HG02852 (cell line): Measurements from ENCODE around the gene STX2.
"Not testable (repeated sequence)": the region's sequence is repeated elsewhere in the genome, so short reads cannot be mapped to it uniquely, and the experiment has no call there.

Experiments used
- ATAC-seq: cut with Tn5 transposase; IDR thresholded peaks from one replicate; pipeline ENCODE4 v1.9.1; 2021; ENCODE audit warnings: mild to moderate bottlenecking, moderate library complexity; ENCODE audit not compliant: unreplicated experiment

STX2 gene

DNA sequence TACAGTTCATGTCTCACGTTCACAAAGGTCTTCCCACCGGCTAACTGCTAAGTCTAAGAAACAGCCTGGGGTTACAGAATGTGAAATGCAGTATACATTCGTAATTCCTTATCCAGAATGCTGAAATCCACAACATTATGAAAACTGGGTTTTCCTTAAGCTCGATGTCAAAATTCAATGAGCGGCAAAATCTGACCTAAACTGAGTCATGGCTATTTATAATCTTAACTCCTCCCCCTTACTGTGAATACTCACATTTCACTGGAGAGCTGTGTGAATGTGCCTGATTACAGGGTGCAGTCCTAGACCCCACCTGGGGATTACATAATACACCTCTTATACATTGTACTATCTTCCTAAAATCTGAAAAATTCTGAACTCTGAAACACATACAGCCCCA, 35.3 kb downstream of the STX2 start:
- ATAC-seq, result no peak

GRCh38 chr12:130800312-130800711, 38.7 kb downstream of the STX2 start:
- ATAC-seq, result peak; percentile 56

DNA sequence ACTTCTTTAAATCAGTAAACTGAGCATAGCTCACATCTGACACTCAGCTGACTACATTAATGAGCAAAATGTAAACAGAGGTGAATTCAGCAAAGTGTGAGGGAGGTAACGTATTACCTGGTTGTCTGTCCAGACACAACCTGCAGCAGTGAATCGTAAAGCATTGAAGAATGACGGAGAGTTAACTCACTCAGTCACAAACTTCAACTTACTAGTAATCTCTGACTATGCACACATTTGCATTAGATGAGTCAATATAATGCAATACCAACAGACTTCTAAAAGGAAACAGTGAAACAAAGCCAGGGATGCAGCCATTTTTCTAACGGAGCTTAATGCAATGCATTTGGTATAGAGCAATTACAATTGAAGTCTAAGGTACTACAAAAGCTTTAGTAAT, 40.0 kb downstream of the STX2 start:
- no peak for ATAC-seq

DNA sequence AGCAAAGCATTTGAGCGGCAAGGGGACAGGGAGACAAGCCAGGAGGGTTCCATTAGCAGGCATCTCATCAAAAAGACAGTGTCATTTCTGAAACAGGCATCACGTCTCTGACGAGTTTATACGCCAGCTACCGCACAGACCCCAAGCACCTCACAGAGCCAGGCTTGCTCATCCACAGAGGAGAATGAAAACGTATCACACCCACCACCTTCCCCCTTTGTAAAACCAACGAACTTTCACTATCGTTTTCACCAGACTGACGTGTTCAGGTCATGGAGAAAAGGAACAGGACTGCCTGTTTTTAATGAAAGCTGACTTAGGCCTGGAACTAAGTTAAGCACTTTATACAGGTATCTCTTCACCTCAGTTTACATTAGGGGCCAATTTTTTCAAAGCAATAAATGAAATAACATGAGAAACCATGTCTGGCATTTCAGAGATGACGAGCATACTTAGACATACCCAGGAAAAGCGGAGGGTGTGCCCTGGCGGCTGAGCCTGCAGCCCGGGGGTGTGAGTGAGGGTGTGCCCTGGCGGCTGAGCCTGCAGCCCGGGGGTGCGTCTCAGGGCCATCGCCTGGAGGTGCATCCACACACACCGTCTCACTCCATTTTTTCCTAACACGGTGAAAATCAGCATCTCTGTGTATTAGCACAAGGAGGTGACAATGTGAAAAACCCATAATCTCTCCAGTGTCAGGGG, 41.9 kb downstream of the STX2 start:
- peak; percentile 78 for ATAC-seq

- ATAC-seq, result no peak
These were observed 43.1 kb downstream of the STX2 start for GRCh38 chr12:130795906-130796305.

GRCh38 chr12:130793554-130793849, 45.5 kb downstream of the STX2 start:
- no peak for ATAC-seq

GRCh38 chr12:130792821-130793553, 46.1 kb downstream of the STX2 start:
- no peak for ATAC-seq

- ATAC-seq, result no peak
These were observed 47.4 kb downstream of the STX2 start for GRCh38 chr12:130791629-130792028.

- ATAC-seq, result no peak
These were observed 50.5 kb downstream of the STX2 start for GRCh38 chr12:130788515-130788914.

DNA sequence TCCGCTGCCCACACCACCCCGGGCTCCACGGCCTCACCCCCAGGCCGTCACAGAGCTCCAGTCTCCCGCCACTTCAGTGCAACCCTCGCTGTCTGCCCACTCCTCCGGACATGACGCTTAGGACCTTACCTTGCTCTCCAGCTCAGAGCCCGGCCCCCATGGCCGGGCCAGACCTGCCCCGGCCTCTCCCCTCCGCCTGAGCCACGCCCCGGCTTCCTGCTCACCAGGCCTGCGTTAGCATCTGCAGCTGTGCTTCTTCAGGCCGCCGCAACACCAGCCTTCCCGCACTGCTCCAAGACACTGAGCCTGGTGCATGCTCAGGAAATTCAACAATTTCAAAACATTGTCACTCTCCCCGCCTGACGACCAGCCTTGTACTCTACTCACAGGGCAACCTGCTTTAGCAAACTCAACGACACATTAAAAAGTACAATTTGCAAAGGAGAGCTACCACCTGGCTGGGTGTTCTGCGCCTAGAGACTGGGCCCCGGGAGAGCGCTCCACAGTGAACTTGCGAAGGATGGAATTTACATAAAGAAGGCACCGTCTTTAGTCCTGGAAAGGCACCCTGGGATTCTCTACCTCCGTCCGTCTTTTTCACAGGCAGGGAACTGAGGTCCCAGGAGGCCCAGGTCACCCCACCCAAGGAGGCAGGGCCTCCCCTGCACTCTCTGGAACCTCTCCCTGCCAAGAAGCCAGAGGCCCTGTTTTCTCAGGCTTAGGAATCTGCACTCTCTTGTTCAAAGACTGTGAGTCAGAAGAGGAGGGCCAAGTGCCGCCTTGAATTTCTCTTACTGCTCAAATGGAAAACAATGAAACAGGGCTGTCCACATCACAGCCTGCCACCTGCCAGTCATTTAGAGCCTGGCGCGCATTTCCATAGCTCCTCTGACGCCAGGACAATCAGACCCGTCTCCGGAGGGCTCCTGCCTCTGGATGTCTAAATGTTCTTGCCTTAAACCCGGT, 51.3 kb downstream of the STX2 start:
- ATAC-seq, result no peak

DNA sequence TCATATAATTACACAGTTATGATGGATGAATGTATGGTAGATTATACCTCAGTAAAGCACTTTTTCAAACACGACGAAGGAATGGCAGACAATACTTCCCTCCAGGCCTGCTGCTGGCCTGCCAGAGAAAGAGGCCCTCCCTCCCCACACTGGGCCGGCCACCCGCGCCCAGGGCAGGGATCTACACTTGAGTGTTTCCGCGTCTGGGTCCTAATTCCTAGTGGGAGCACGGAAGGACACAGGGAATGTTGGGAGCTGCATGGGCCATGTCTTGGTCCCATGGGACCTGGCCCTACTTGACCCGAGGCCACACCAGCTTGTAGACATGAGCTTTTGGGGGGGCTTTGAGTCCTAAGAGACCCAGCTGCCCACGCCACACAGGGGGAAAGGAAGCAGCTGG, 52.0 kb downstream of the STX2 start:
- ATAC-seq, result no peak

- ATAC-seq, result no peak
These were observed 55.8 kb downstream of the STX2 start for GRCh38 chr12:130783110-130783715.

- not testable (repeated sequence) for ATAC-seq
These were observed 56.8 kb downstream of the STX2 start for GRCh38 chr12:130782245-130782644.

DNA sequence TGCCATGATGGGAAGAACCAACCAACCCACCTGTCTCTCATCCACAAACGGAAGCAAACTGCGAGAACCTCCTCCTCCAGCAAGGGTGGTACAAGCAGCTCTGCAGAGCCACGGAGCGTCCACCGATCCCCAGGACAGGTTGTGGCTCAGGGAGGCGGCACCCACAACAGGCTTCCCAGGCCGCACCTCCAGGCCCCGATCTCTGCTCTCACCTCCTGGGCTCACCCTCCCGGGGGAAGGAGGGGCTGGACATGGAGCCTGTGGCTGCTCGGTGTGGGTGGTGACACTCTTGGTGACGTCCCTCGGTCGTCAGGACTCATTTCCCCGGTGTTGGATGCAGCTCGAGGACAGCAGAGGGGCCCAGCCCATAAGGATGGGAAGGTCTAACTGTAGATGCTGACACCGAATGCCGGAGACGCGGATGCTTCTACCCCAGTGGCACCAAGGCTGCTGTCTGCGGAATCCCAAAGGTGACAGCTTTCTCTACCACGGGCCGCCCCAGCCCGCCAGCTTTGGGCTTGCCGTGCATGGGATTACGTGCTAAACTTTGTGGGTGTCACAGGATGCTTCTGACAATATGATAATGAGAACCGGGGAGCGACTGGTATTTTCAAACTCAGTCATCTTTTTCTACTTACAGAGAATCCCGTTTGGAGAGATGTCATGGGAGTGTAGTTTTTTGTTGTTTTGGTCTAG, 58.0 kb downstream of the STX2 start:
- ATAC-seq, result no peak

DNA sequence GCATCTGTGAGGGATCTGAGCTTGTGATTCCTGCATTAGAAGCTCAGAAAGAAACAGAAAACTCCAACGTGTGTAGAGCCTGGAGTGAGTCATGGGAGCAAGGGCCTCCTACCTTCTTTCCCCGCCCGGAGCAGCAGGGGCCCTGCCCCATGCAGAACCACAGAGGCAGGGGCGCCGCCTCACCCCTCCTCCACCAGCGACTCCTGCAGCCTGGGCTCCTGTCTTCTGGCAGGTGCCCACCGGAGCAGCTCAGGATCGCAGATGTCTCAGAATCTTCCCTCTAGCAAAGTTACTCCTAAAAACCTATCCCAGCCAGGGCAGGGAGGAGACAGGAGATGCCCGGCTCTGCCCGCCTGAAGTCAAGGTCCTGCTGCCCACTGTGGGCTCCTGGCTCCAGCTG, 58.7 kb downstream of the STX2 start:
- no peak for ATAC-seq

DNA sequence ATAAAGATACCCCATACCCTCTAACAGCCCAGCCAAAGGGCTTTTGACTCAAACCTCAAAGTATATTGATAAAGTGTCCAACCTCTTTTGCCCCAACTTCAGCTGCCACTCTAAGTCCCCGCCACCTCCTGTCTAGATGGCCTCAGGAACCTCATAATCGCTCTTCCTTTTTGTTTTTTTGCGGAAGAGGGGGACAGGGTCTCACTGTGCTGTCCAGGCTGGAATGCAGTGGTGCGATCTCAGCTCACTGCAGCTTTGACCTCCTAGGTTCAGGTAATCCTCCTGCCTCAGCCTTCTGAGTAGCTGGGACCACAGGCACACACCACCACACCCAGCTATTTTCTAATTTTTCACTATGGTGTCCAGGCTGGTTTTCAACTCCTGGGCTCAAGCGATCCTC, 60.3 kb downstream of the STX2 start:
- ATAC-seq, result no peak

GRCh38 chr12:130776857-130777339, 62.2 kb downstream of the STX2 start:
- no peak for ATAC-seq

DNA sequence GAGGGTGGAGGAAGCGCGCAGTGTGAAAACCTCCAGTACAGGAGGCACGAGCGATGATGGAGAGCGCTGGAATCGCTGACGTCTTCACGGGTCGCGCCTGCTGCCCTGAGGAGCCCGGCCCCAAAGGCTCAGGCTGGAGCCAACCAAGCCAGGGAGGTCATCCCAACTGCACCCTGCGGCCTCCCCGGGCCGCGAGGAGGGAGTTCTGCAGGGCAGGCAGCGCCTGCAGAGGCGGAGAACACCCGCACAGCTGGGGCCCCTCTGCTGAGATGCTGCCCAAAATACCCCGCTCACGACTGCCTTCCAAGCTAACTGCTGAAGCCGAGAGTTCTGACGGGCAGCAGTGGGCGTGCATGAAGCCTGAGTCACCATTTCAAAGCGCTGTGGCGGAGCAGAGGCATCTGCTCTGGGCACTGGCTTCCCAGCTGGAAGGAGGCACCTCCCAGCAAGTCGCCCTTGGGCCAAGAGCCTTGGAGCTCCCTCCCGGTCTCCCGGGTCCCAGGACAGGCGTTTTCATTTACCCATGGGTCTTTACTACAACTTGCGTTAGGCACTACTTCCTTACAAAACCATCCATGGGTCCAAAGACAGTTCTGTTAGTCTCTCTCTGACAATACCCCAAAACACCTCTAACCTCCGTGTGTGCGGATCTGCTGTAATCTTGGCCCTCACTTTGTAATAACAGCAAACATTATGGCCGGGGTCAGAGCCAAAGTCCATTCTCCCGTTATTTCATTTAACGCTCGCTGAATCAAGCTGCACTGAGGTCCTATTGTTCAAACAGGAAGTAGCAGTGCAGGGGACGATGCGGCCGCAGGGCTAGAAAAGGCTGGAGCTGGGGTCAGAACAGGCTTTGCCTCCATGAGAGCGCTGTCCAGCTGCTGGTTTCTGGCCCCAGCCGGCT, 62.8 kb downstream of the STX2 start:
- ATAC-seq, result peak; percentile 68

DNA sequence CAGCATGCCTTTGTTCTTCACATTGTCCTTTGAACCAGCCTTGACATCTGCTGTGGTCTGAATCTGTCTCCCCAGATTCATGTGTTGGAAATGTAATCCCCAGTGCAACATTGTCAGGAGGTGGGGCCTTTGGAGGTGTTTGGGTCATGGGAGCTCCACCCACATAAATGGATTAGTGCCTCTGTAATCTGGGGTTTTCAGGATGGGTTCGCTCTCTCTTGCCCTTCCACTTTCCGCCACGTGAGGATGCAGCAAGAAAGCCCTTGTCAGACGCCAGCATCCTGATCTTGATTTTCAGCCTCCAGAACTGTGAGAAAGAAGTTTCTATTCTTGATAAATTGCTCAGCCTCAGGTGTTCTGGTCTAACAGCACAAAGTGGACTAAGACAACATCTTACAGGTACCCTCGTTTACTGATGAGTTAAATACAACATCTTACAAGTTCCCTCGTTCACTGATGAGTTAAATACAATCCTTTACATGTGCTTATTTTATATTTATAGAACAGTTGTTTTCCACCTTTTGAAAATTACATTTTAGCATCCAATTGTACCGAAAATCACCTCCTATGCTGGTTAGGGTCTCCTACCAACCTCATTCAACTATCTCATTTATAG, 68.5 kb downstream of the STX2 start:
- no peak for ATAC-seq
